ENCODE data around the gene PLEKHA8.

Gene PLEKHA8

DNA sequence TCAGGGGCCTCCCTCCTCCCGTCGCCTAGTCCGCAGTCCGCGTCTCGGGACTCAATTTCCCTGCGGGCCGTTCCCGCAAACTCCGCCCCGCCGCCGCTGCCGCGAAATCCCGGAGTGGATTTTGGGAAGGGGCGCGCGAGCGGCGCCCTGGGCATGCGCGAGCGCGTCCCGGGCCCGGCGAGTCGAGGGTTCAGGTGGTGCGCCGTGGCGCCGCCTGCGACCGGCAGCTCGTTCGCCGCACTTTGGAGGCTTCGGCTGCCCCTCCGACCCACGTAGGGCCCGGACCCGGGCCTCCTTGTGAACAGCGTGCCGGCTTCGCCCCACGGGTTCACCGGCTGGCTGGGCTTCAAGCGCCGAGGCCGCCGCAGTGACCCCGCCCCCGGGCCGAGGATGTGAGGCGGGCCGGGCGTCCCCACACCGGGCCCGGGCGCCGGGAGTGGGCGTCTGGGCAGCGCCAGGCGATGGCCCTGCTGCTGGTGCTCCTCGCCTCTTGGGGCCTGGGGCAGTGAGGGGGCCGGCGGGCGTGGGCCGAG lies at the start of gene PLEKHA8:
TSS of gene PLEKHA8 (plus strand) at position 197 of the 533 bp plus-strand sequence. CDS start 351 bp downstream, outside the sequence.
- peak; percentile 94 for DNase-seq (ENCODE audit: low spot score)

DNA sequence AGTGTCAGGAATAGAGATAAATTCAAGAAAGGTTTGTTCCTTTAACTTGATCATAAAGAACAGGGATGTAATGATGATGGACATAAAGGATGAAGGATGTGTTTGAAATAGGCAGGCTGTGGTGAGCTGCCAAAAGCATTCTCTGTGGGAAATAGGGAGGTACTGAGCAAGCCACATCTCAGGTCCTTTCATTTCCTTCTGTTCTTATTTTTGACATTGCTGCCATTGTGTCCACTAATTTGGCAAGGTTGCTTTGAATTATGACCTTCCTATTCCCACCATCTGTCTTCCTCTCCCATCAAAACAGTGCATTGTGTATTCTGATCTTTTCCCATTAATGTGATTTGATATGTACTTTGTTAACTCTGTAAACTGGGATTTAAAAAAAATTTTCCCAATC lies 48.1 kb upstream of the PLEKHA8 start:
- DNase-seq (ENCODE audit: low spot score), result no peak

DNA sequence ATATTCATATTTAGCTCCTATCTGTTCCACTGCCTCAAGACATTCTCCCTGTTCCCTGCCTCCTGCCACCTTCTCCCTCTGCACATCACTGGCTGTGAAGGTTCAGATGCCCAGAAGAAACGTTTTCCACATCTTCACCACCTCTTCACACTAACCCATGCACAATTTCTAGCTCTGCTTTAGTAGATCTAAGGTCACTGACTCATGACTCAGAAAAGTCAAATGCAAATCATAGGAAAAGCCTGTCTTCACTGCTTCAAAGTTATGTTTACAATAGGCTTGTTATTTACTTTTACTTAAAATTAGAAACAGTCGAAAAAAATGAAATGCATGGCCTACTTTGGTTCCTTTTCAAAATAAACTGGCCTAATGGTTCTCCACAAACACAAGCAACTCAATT lies 41.1 kb upstream of the PLEKHA8 start:
- no peak for DNase-seq (ENCODE audit: low spot score)

DNA sequence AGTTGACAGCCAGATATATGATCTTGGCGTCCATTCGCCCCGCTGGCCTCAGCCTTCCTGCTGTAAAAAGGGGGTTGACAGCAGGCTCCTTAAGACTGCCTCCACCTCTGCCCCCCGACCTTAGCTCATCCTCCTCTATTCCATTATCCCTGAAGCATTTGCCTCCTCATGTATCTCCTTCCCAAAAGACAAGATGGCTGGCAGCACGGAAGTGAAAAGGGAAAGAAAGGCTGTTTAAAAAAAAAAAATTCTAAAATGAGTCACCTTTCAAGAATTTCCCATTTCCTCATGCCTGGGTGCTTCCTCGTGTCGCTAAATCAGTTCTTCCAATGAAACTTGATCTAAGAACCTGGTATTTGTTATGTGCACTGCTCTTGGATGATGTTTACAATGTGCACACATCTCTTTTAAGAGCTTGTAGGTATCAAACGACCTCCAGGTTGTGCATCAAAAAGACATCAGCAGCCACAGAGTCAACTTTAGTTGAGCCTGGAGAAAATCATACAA lies 40.3 kb upstream of the PLEKHA8 start:
- DNase-seq (ENCODE audit: low spot score), result peak; percentile 84

DNA sequence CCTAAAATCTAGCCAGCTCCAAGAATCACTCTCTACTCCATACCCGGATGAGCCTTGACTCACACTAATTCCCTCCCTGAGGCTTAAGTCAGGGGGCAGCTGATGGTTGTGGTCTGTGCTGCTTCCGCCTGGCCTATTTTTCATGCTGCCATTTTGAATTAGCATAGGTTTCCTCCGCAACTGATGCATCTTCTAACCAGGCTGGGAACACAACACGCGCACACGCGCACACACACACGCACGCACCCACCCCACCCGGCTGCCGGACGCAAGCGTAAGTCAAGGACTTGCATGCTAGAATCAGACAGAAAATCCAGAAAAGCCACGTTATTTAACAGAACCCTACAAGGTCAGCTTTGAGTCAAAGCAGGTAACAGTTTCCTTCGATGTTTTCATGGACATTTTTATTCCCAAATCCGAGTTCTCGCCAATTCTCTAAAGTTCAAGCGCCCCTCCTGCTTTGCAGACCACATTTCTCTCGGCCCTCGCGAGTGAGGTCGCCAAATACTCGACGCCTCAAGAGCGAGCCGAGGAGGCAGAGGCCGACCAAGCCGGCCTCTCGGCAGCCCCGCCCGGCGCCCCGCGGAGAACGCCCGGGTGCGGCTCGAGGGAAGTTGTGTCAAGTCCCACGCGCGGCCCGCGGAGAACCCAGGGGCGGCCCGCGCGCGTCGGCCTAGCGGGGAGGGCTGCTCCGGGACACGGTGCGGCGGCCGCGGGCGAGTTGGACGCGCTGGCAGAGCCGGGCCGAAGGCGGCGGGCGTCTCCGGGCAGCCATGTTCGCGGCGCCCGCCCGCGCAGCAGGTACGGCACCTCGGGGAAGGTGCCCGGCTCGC lies 39.6 kb upstream of the PLEKHA8 start:
- DNase-seq (ENCODE audit: low spot score), result peak; percentile 68

DNA sequence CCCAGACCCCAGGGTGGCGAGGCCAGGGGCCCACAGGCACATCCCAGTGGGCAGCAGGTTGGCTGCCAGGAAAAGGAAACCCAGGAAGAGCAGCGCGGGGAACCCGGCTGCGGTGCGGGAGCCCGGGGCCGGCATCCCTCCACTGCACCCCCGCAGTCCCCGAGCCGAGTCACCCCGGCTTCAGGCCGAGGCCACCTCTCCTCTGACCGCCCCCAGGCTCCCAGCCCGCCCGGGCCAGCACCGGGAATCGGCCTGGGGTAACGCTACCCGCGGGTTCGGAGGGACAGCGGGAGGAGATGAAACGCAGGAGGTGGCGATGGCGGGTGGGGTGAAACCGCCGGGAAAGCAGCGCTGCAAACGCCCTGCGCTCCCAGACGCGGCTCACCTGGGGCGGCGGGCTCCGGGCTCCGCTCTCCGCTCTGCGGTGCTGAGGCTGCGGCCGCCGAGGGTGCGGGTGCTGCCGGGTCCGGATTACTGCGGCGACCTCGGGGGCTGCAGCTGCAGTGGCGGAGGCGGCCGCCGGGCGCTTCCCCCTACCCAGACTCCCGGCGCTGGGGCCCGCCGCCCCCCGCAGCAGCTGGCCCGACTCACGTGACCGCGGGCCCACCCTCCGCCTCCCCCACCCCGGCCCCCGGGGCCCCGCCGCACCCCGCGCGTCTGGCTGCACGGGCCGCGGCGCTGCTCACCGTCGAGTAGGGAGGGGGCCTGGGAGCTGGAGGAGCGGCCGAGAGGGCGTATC lies 38.8 kb upstream of the PLEKHA8 start, which contains the start of gene SCRN1:
TSS of gene SCRN1 (minus strand) at position 545 of the 739 bp plus-strand sequence. CDS start 20,734 bp downstream, outside the sequence.
- DNase-seq (ENCODE audit: low spot score), result peak; percentile 90

DNA sequence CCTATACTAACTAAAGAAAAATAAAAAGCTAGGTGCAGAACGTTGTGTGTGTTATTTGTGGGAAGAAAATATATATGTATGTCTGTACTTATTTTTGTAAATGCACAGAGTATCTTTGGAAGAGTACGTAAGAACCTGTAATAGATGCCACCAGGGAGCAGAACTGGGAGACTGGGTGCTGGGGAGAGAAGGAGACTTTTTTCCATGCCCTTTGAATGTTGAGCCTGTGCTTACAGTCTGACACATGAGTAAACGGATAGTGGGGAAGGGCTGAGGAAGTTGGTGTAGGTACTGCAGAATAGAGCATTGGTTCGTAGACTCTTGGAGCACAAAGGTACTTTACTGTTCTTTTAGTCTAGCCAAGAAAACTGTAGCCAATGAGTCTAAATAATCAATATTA lies 37.3 kb upstream of the PLEKHA8 start:
- no peak for DNase-seq (ENCODE audit: low spot score)

- DNase-seq (ENCODE audit: low spot score), result no peak
Measured at GRCh38 chr7:29991937-29992336, 36.3 kb upstream of the PLEKHA8 start.

DNA sequence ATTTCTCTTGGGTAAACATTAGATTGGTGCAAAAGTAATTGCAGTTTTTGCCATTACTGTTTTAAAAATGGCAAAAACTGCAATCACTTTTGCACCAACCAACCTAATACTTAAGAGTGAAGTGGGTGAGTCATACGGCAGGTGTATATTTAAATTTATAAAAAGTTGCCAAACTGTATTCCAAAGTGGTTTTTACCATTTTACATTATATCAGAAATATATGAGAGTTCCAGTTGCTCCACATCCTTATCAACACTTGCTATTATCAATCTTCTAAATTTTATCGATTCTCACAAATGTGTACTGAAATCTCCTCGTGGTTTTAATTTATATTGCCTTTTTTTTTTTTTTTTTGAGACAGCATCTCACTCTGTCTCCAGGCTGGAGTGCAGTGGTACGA lies 35.1 kb upstream of the PLEKHA8 start:
- DNase-seq (ENCODE audit: low spot score), result no peak

GRCh38 chr7:29995652-29996051 lies 32.6 kb upstream of the PLEKHA8 start:
- DNase-seq (ENCODE audit: low spot score), result no peak

- DNase-seq (ENCODE audit: low spot score), result no peak
Measured at GRCh38 chr7:29996321-29996720, 31.9 kb upstream of the PLEKHA8 start.

DNA sequence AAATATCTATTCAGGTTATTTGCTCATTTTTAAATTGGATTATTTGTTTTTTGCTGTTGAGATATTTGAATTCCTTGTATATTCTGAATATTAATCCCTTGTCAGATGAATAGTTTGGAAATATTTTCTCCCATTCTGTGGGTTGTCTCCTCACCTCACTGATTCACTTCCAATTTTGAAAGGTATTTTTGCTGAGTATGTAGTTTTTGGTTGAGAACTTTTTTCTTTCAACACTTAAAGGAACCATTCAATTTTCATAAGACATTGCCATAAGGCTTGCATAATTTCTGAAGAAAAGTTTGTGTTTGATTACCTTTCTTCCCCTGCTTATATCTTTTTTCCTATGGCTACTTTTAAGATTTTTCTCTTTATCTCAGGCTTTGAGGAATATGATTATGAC lies 29.7 kb upstream of the PLEKHA8 start:
- DNase-seq (ENCODE audit: low spot score), result no peak

DNA sequence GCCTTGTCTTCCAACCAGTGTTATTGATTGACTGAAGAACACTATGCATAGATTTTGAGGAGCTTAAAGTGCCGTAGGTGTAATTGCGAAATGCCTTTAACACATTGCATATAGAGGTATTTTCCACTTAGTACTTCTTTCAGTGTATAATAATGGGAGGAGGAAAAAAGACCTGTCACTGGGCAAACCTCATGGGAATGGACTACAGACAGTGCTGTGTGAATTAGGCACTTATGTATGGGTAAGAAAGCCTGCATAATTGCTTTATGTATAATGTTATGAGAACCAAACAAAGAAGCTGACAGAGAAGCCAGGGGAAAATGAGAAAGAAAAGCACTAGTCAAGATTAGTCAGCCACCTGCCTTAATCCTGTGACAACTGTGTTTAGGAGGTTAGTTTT lies 26.2 kb upstream of the PLEKHA8 start:
- no peak for DNase-seq (ENCODE audit: low spot score)

DNA sequence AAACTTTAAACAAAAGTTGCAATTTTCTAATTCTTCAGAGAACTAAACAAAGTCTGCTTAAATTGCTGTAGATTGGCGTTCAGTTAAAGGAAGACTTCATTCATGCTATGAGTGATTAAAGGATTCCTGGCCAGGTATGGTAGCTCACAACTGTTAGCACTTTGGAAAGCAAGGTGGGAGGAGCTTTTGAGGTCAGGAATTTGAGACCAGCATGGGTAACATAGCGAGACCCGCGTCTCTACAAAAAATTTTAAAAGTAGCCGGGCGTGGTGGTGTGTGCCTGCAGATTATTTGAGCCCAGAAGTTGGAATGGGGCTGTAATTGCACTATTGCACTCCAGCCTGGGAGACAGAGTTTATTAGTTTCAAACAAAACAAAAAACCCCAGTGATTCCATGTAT lies 25.1 kb upstream of the PLEKHA8 start:
- no peak for DNase-seq (ENCODE audit: low spot score)

GRCh38 chr7:30005464-30005863 lies 22.7 kb upstream of the PLEKHA8 start:
- DNase-seq (ENCODE audit: low spot score), result no peak

DNA sequence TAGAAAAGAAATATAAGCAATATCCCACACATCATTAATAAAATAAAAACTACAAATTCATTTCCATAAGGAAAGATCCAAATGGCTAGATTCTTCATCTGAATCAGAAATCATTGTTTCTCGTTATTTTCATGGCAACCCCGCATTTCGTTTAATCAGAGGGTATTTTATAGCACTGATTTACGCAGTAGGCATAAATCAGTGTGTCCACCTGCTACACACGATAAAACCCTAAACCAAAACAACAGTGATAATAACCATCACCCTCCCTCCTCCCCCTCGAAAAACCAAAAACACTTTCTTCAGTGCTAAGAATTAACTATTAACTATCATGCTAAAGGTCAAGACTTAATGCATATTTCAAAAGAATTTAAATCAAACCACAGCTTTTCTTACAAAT lies 18.2 kb upstream of the PLEKHA8 start:
- DNase-seq (ENCODE audit: low spot score), result no peak

DNA sequence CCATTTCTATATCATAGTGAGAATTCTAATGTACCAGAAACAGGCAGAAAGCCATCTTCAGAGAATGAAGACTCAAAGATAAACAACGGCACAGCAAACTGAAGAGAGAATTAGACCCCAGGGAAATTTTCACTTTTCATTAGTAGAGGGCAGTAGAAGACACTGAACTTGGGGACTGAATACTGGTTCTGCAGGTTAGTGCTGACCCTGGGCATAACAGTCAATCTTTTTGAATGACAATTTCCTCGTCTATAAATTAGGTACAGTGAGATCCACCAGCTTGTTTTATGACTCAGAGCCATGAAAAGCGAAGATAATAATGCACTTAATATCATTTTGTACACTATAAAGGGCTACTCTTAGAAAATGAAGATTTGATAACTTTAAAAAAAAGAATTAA lies 15.5 kb upstream of the PLEKHA8 start:
- no peak for DNase-seq (ENCODE audit: low spot score)

DNA sequence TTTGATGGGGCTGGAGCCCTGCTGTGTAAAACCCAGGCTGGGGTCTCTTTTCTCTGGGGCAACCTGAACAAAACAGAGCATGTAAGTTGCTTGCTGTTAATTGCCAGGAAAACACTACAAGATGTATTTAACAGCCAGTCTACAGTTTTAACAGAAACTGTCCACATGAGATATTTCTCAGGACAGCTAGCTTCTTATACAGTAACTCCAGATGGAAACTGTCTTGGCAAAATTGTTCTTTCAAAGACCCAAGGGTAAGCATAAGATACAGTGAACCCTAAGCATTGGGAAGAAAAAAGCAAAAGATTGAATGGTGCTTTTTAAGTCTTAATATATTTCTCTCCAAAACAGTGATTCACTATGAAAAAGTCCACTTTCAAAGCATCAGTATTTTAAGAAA lies 9.8 kb upstream of the PLEKHA8 start:
- no peak for DNase-seq (ENCODE audit: low spot score)

DNA sequence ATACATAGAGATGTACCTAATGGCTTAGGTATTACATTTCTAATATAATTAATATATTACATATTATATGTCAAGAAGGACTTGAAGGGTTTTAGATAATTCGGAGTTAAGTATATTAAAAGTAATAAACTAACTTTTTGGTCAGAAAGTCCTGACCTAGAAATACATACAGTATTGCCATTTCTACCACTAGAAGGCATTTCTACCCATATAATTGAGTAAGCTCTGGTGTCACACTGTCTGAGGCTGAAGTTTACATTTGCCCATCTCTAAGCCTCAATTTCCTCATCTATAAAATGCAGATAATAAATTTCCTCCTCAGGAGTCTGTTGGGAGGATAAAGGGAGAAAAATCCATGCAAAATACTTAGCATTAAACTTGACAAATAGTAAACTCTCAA lies 8.8 kb upstream of the PLEKHA8 start:
- DNase-seq (ENCODE audit: low spot score), result no peak

DNA sequence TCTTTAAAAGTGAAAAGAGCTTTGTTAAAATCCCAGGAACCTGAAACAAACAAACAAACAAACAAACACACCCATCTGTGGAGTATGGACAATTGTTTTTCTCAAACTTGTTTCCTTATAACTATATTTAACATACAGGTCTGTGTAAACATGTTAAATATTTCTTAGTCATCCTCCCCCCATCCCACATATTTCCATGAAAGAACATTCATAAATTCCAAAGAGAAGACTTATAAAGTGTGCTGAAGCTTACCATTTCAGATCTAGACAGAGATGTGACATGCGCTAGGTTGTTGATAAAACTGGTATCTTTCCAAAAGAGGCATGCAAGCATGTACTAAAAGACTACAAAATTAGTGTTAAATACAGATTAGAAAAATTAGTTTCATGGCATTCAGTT lies 8.3 kb upstream of the PLEKHA8 start:
- DNase-seq (ENCODE audit: low spot score), result no peak

DNA sequence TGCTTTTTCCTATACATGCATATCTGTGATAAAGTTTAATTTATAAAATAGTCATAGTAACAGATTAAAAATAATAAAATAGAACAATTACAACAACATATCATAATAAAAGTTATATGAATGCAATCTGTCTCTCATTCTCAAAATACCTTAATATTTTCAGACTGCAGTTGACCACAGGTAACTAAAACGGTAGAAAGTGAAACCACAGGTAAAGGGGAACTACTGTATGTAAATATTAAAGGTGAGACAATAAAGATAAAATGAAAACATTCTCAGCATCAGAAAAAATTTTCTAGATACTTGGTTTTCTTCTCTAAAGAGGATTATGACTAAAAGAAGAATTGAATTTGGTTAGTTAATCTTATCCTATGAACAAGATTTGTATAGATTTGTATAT lies 7.7 kb upstream of the PLEKHA8 start:
- no peak for DNase-seq (ENCODE audit: low spot score)

- no peak for DNase-seq (ENCODE audit: low spot score)
Measured at GRCh38 chr7:30022991-30023390, 5.2 kb upstream of the PLEKHA8 start.

GRCh38 chr7:30023524-30023923 lies 4.7 kb upstream of the PLEKHA8 start:
- DNase-seq (ENCODE audit: low spot score), result no peak
